ENCODE measurements around the gene EGLN2.
"Not testable (repeated sequence)": the region's sequence is repeated elsewhere in the genome, so short reads cannot be mapped to it uniquely, and the experiment has no call there.

Gene EGLN2

GRCh38 chr19:40802300-40803169 is 3.5 kb downstream of the EGLN2 start:
- no peak for DNase-seq

GRCh38 chr19:40803170-40803856 is 4.3 kb downstream of the EGLN2 start:
- DNase-seq, result no peak

GRCh38 chr19:40803857-40804782 is 5.1 kb downstream of the EGLN2 start:
- peak; percentile 89 for DNase-seq

GRCh38 chr19:40804783-40805242 is 5.8 kb downstream of the EGLN2 start:
- no peak for DNase-seq

- peak; percentile 64 for DNase-seq
Measured at GRCh38 chr19:40805258-40805868, 6.4 kb downstream of the EGLN2 start.

GRCh38 chr19:40806423-40807146 is 7.6 kb downstream of the EGLN2 start:
- DNase-seq, result peak; percentile 90

GRCh38 chr19:40807147-40808020 is 8.4 kb downstream of the EGLN2 start:
- no peak for DNase-seq

- no peak for DNase-seq
Measured at GRCh38 chr19:40808021-40808325, 9.0 kb downstream of the EGLN2 start.

GRCh38 chr19:40808497-40808896 is 9.5 kb downstream of the EGLN2 start:
- no peak for DNase-seq

GRCh38 chr19:40809358-40810086 is 10.5 kb downstream of the EGLN2 start:
- DNase-seq, result no peak

- no peak for DNase-seq
Measured at GRCh38 chr19:40810160-40810559, 11.2 kb downstream of the EGLN2 start.

GRCh38 chr19:40810649-40811408 is 11.8 kb downstream of the EGLN2 start:
- DNase-seq, result peak; percentile 62

GRCh38 chr19:40811478-40812341 is 12.7 kb downstream of the EGLN2 start:
- DNase-seq, result no peak

- not testable (repeated sequence) for DNase-seq
Measured at GRCh38 chr19:40812571-40812970, 13.6 kb downstream of the EGLN2 start.

- DNase-seq, result no peak
Measured at GRCh38 chr19:40813182-40813581, 14.2 kb downstream of the EGLN2 start.

- no peak for DNase-seq
Measured at GRCh38 chr19:40815223-40815622, 16.2 kb downstream of the EGLN2 start.

- peak; percentile 85 for DNase-seq
Measured at GRCh38 chr19:40818480-40819399, 19.7 kb downstream of the EGLN2 start.

Data from CD4-positive, alpha-beta T cell treated with Interleukin-12 subunit alpha and Interleukin-12 subunit beta, for 1 hour (primary cell).